Measurements from ENCODE around the gene C1orf21.

DNA sequence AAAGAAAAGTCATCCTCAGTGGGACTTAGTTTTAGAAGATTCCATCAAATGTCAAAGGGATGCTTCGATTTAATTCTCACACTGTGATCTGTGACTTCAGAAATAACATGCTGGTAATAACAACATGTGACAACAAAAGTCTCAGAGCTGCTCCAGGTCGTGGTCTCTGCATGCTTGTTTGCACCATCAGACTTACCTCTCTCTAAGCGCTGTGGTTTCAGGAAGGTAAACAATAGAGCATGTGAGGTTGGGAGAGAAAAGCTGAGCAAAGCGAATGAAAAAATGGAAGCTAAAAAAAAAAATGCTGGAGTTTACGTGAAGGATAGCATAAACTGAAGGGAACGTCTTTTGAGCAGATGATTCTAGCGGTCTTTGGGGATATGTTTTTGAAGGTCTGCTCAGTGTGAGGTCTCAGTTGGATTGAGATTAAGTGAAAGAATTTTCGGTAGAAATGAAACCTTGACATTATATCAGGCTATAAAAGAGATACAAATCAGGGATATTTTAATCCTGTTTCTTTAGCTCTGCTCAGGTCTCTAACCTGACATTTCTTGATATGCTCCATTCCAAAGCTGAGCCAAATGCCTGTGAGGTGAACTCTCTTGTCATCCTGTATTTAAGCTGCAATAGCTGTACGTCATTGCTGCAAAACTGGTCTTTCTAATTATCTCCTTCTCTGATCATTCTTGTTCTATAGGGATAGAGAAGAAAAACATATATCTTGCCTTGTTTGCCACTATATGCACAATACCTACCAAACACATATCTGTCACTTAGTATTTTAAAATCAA lies 86.5 kb downstream of the C1orf21 start:
- TF ChIP-seq, protein P1, sequence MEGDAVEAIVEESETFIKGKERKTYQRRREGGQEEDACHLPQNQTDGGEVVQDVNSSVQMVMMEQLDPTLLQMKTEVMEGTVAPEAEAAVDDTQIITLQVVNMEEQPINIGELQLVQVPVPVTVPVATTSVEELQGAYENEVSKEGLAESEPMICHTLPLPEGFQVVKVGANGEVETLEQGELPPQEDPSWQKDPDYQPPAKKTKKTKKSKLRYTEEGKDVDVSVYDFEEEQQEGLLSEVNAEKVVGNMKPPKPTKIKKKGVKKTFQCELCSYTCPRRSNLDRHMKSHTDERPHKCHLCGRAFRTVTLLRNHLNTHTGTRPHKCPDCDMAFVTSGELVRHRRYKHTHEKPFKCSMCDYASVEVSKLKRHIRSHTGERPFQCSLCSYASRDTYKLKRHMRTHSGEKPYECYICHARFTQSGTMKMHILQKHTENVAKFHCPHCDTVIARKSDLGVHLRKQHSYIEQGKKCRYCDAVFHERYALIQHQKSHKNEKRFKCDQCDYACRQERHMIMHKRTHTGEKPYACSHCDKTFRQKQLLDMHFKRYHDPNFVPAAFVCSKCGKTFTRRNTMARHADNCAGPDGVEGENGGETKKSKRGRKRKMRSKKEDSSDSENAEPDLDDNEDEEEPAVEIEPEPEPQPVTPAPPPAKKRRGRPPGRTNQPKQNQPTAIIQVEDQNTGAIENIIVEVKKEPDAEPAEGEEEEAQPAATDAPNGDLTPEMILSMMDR (IDR thresholded peaks at IDR 0.05) = no peak
- TF ChIP-seq POLR2A (IDR thresholded peaks at IDR 0.05) = no peak

All from body of pancreas (tissue), 4 donors.